GM23248 (cell line): ENCODE measurements around the gene PIM1.

Experiments
- EZH2 ChIP-seq: fragments of 200-600 bp; sonication (generic); IDR thresholded peaks from 2 replicates; pipeline ENCODE4 v1.6.1; 2018; ENCODE audit warnings: antibody characterized with exemption, mild to moderate bottlenecking; ENCODE audit not compliant: insufficient read depth, poor library complexity, severe bottlenecking
- EZH2phosphoT487 ChIP-seq: fragments of 200-600 bp; sonication (generic); IDR thresholded peaks from 2 replicates; pipeline ENCODE4 v1.6.1; 2018; ENCODE audit warnings: antibody characterized with exemption, moderate library complexity, mild to moderate bottlenecking, low read depth; ENCODE audit not compliant: insufficient read depth

- TF ChIP-seq EZH2 (no peak), EZH2phosphoT487 (no peak)
These were observed 8.1 kb downstream of the PIM1 start for GRCh38 chr6:37177935-37178517.
